Activated T-cell treated with anti-CD3 and anti-CD28 coated beads for 1 hour (primary cell): Measurements from ENCODE around the gene CFAP46.

Source experiments
- DNase-seq: peaks from one replicate; pipeline ENCODE4 v3.0.0-alpha.2; 2020; ENCODE audit warnings: low read depth

Gene CFAP46

GRCh38 chr10:132880128-132880981 lies 62.0 kb downstream of the CFAP46 start:
- no peak for DNase-seq

- no peak for DNase-seq
Observed at GRCh38 chr10:132879408-132880127, 62.8 kb downstream of the CFAP46 start.

DNA sequence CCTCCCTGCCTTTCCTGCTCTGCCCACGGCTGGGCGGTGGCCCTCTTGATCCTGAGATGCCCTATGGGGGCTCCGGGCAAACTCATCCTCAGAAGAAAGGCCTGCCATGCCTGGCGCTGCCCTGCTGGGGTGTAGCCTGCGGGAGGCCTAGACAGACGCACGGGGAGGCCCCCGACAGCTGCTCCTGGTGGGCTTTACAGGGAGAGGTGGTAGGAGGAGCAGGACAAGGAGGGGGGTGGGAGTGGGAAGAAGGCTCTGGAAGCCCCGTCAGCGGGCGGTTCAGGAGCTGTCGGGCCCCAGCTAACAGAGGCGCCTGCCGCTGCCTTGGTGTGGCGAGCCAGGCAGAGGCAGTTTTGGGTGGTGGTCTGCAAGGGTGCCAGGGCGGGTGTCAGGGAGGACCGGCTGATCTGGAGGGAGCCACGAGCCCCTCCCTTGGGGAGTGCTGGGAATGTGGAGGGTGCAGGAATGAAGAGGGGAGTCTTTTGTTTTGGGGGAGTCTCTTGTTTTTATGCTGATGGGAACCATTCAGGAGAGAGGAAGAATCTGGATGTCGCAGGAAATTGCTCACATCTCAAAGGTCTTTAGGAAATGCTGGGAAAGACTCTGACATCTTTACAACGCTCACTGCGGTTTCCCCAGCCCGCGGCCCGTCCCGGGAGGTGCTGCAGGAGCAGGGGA lies 63.5 kb downstream of the CFAP46 start:
- no peak for DNase-seq

DNA sequence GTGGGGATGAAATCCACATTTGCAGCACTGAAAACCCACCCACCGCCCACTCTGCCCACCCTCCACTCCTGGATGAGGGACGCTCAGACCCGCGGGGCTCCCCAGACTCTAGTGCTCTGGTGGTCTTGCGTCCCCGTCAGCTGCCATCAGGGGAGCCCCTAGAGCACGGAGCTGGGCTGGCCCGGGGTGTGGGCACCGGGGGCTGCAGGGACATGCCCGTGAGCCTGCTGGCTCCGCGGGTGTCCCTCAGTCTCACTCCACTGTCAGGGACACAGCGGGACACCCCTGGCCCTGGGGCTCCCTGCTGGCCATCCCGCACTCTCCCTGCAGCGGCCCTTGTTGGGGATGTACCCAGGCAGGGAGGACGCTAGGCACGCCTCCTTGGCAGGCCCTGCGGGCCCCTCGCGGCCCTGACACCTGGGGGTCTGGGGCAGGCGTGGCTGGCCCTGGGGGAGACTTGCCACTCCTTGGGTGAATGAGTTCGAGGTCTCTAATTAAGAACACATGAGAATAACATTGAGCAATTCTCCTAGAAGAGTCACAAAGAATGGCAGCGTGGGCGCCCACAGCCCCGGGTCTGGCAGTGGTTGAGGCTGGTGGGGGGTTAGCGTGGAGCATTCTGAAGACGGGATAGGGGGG lies 64.2 kb downstream of the CFAP46 start:
- no peak for DNase-seq

DNA sequence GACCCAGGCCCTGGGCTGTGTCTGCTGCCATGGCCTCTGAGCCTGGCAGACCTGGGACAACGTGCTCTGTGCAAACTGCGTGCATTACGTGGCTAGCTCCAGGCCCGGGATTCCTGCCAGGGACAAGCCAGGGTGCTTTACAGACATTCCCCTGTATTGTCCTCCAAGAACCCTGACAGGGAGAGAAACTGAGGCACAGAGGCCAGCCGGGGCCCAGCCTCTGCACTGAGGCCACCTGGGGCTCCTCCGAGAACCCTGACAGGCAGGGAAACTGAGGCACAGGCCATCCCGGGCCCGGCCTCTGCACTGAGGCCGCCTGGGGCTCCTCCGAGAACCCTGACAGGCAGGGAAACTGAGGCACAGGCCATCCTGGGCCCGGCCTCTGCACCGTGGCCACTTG lies 64.9 kb downstream of the CFAP46 start:
- DNase-seq, result no peak

GRCh38 chr10:132876993-132877431 lies 65.4 kb downstream of the CFAP46 start:
- no peak for DNase-seq

DNA sequence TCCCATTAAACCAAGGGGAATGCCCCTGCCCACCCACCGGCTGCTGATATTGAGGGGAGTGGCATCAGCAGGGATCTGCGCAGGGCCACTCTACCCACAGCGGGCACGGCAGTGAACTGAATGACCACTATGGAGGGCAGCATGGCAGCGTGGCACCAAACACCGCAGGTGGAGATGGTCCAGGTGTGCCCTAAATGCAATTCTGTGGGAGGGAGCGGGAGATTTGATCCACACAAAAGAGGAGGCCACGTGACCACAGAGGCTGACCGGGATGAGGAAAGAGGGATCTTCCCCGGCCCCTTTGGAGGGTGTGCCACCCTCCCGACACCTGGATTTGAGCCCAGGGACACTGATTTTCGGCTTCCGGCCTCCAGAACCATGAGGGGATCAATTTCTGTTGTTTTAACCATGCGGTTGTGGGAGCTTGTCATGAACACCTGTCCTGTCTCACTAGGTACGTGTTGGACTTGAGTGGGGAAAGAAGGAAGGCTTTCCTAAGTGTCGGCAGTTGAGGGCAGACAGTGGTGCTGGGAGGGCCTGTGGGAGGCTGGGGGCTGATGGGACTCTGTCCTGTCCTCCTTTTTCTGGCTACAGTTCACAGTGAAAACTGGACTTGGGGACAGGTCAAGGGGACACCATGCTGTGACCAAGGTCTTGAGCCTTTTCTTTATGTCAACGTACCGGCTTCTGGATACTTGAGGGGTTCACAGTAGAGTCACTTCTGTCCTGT lies 66.1 kb downstream of the CFAP46 start:
- no peak for DNase-seq

- DNase-seq, result no peak
Observed at GRCh38 chr10:132875435-132875834, 66.9 kb downstream of the CFAP46 start.

GRCh38 chr10:132873395-132873794 lies 69.0 kb downstream of the CFAP46 start:
- no peak for DNase-seq

DNA sequence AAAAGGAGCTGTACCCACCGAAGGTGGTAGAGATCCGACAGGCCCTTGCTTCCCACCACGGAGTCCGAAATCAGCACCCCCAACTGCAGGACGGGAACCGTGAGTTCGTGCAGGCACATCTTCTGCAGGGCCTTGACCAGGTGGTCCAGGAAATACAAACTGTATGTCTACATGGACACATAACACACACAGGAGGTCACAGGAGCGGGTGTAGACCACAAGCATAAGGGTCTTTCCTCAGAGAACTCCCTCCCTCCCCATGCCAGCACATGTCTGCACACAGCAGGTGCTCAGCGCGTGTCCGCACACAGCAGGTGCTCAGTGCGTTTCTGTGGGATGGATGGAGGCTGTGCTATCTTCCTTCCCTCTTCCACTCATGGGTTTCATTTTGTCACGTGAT lies 69.7 kb downstream of the CFAP46 start:
- DNase-seq, result no peak

DNA sequence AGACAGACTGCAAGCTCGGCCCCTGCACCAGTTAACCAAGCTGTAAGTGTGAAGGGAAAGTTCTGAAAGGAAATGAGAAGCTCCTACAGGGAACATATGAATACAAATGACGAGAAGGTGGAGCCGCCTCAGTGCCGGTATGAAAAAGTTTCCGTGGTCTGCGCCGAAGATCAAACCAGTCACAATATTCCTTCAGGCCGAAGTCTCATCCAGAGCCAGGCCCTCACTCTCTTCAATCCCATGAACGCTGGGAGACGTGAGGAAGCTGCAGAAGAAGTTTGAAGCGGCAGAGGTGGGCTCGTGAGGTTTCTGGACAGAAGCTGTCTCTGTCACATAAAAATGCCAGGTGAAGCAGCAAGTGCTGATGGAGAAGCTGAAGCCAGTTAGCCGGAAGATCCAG lies 71.9 kb downstream of the CFAP46 start:
- no peak for DNase-seq

DNA sequence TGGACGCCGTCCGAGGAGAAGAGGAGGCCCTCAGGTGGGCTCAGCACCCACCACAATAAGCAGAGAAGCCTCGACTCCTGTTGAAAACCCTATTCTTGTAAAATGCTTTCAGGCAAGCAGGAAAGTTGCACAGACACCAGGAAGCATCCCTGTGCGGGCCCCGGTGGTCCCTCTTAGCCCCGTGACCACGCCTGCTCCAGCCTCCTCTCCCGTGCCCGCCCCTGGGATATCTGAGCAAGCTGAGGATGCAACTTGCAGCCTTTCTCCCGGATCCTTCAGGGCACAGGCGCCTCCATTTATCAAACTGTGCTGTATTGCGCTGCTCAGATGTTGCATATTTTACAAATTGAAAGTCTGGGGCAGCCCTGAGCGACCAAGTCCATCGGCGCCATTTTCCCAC lies 72.7 kb downstream of the CFAP46 start:
- no peak for DNase-seq

DNA sequence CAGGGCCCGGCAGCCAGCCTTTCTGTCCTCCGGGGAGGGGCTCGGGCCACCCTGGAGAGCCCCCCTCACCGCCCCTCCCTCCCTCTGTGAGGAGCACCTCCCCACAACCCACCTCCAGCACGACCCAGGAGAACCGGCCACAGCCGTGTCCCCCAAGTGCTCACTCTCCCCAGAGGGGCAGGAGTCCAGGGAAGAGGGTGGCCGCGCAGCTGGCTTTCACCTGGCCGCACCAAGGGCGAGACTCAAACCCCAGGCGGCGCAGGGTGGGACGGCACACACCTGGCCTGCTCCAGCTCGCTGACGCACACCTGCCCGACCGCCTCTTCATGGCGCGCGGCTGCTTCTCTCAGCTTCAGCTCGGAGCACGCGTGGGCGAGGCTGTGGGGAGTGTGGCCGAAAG lies 73.4 kb downstream of the CFAP46 start:
- no peak for DNase-seq

DNA sequence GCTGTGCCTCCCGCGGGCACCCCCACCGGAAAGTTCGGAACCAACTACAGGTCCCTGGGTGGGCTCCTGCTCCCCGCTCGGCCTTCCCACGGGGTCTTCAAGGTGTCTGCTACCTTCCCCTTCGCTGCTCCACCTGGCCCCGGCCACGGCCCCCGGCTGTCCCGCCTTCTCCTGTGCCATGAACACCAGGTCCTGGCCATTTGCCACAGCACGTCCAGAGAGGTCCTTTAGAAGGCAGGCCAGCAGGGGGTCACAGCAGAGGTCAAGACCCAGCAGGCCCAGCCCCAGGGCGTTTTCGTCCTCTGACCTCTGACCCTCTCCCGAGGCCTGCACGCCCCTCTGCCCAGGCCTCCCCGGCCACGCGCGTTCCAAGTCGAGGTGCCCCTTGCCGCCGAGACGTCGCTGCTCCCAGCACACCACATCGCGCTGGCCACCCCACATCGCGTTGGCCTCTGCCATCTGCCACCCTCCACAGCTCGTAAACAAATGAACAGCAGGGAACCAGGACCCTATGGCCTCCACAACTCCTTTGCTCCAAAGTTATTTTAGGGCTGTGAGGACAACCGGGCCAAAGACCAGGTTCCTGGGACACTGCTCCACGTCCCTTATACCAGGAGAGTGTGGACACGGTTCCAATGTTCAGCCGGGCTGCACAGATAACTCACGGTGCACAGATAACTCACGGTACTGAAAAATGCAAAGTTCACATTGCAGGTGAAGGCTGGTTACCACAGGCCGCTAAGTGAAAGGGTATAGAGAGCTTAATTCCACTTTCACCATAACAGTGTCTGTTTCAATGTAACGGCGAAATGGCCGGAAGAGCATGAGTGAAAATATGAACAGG lies 74.3 kb downstream of the CFAP46 start:
- DNase-seq, result no peak

DNA sequence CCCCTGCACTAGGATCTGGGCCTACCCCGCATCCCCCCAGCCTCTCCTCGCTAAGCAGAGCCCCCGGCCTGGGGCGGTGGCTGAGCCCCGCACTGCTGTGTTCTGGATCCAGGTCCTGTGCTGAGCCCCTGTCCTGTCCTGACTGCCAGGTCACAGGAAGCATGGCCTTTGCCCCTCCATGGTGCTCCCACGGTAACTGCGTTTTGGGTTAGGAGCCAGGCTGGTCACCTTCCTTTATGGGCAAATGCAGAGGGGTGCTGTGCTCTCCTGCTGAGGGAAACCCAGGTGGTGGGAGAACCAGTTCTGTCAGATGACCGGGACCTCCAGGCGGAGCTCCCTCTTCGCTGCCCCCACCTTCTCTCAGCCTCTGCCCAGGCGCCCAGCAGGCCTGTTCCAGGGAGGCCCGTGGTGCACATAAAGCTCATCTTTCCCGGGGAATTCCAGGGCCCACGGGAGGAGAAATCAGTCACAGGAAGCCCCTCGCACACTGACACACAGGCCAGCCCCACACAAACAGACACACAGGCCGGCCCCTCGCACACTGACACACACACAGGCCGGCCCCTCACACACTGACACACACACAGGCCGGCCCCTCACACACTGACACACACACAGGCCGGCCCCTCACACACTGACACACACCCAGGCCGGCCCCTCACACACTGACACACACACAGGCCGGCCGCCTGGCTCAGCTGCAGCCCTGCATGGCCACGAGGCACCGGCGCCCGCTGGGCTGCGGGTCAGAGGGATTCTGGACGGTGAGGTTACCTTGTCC lies 75.6 kb downstream of the CFAP46 start:
- no peak for DNase-seq

DNA sequence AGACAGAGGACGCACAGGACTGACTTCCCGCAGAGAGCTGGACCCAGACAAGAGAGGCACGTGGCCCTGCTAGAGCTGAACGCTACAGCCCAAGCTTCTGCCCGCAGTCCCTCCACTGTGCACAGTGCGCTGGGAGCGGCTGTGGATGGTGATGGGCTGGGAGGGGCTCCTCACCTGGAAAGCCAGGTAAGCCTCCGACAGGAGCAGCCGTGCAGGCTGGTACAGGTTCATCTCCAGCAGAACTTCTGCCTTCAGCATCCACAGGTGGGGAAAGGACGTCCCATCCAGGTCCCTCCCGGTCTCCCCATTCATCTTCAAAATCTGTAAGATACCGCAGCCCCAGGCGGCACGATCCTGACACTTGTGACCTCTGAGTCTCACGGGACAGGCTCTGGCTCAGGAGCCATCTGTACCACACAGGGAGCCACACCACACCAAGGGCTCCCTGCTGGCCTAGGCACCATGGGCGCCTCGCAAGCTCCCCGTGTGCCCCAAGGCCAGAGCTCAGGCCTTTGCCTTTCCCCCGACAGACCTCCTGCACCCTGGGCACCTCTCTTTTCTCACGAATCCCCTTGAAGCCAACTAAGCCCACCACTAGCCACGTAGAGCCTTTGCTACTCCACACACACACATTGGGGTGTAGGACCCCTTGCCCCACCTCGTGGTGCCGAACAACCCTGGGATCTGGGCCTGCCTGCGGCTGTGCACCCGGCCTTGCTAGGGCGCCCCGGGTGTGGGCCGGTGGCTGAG lies 76.3 kb downstream of the CFAP46 start:
- no peak for DNase-seq

DNA sequence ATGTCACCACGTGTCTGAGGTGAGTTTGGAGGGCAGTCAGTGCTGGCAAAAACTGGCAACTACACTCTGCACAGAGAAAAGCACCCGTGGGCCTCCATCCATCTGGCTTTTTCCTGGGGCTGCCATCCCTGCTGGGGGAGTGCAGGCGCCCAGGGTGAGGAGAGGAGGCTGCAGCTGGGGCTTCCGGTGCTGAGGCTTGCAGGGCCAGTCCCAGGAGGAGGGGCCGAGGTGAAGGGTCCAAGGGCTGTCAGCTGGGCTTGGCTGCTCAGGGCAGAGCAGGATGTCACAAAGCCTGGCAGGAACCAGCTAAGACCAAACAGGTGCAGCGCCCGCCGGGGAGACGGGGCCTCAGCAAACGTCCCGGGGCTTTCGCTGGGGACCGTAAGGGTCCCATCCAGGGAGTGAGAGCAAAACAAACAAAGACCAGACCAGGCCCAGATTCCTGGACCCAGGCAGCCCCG lies 77.2 kb downstream of the CFAP46 start:
- no peak for DNase-seq

- DNase-seq, result no peak
Observed at GRCh38 chr10:132862485-132863420, 79.6 kb downstream of the CFAP46 start.
